ENCODE results near the gene PVRIG. TPM values are rescaled to one million over a fixed set of nuclear protein-coding genes. Genes with fewer than 3 reads are reported as not detected.

The PVRIG gene
- total RNA-seq, 2 donors from 2014 or later = not detected

- Mint-ChIP-seq H3K4me1 (peaks cover 31% of the 10 kb centered on the region), H3K4me3 (no peak overlapping the region), H3K27me3 (ENCODE audit: insufficient read depth) (peaks cover 26% of the 10 kb centered on the region), H3K36me3 (ENCODE audit: low read depth) (peaks cover 3% of the 10 kb centered on the region), H3K27ac (no peak overlapping the region), H3K9me3 (no peaks in the 10 kb centered on the region)
- no peak for DNase-seq
- Histone ChIP-seq H3K36me3 (ENCODE audit: control insufficient read depth, insufficient read depth, low read length) (no peaks in the 10 kb centered on the region), H3K4me3 (ENCODE audit: low read length) (no peak overlapping the region), H3K27me3 (ENCODE audit: control insufficient read depth, insufficient read depth, low read length, poor library complexity, severe bottlenecking) (no peaks in the 10 kb centered on the region), H3K9ac (ENCODE audit: extremely low read depth, low read length, poor library complexity, severe bottlenecking) (no peak overlapping the region), H3K4me1 (ENCODE audit: control insufficient read depth, insufficient read depth, low read length) (no peaks in the 10 kb centered on the region), H3K27ac (ENCODE audit: low read depth, low read length) (no peak overlapping the region), H3K9me3 (ENCODE audit: control insufficient read depth, low read length) (no peaks in the 10 kb centered on the region)
- WGBS, 2 experiments (ENCODE audit: insufficient coverage in 1 of 2, insufficient read length in 1 of 2) = 88 to 92% methylated on average over 6 of the region's 6 CpGs
- no peak for TF ChIP-seq CTCF (conservative IDR thresholded peaks at IDR 0.05)
Observed at GRCh38 chr7:100209493-100209892, 10.3 kb upstream of the PVRIG start.

- no peaks in the 10 kb centered on the region for H3K9me3 ChIP-seq (ENCODE audit: control insufficient read depth, low read length)
- no peak overlapping the region for H3K4me3 Mint-ChIP-seq
- no peak overlapping the region for H3K4me3 ChIP-seq (ENCODE audit: low read length)
- H3K9me3 Mint-ChIP-seq = no peaks in the 10 kb centered on the region
- H3K27me3 ChIP-seq (ENCODE audit: control insufficient read depth, insufficient read depth, low read length, poor library complexity, severe bottlenecking) = no peaks in the 10 kb centered on the region
- 100% methylated on average over 4 to 5 of the region's 5 CpGs for WGBS, 2 experiments (ENCODE audit: insufficient coverage in 1 of 2, insufficient read length in 1 of 2)
- TF ChIP-seq CTCF (conservative IDR thresholded peaks at IDR 0.05) = no peak
- H3K36me3 Mint-ChIP-seq (ENCODE audit: low read depth) = peaks cover 3% of the 10 kb centered on the region
- H3K4me1 ChIP-seq (ENCODE audit: control insufficient read depth, insufficient read depth, low read length) = no peaks in the 10 kb centered on the region
- H3K27ac Mint-ChIP-seq = no peak overlapping the region
- peaks cover 24% of the 10 kb centered on the region for H3K27me3 Mint-ChIP-seq (ENCODE audit: insufficient read depth)
- peaks cover 37% of the 10 kb centered on the region for H3K4me1 Mint-ChIP-seq
- no peak overlapping the region for H3K9ac ChIP-seq (ENCODE audit: extremely low read depth, low read length, poor library complexity, severe bottlenecking)
- no peaks in the 10 kb centered on the region for H3K36me3 ChIP-seq (ENCODE audit: control insufficient read depth, insufficient read depth, low read length)
- no peak for DNase-seq
- no peak overlapping the region for H3K27ac ChIP-seq (ENCODE audit: low read depth, low read length)
Observed at GRCh38 chr7:100210805-100211204, 8.9 kb upstream of the PVRIG start.

- WGBS, 2 experiments (ENCODE audit: insufficient coverage in 1 of 2, insufficient read length in 1 of 2) = 90 to 98% methylated on average over 6 to 7 of the region's 7 CpGs
- peaks cover 24% of the 10 kb centered on the region for H3K27me3 Mint-ChIP-seq (ENCODE audit: insufficient read depth)
- no peak for DNase-seq
- no peaks in the 10 kb centered on the region for H3K4me1 ChIP-seq (ENCODE audit: control insufficient read depth, insufficient read depth, low read length)
- H3K36me3 ChIP-seq (ENCODE audit: control insufficient read depth, insufficient read depth, low read length) = no peaks in the 10 kb centered on the region
- no peak overlapping the region for H3K4me3 Mint-ChIP-seq
- peaks cover 37% of the 10 kb centered on the region for H3K4me1 Mint-ChIP-seq
- peak overlapping the region; percentile 9 for H3K27ac Mint-ChIP-seq
- no peak overlapping the region for H3K27ac ChIP-seq (ENCODE audit: low read depth, low read length)
- no peaks in the 10 kb centered on the region for H3K27me3 ChIP-seq (ENCODE audit: control insufficient read depth, insufficient read depth, low read length, poor library complexity, severe bottlenecking)
- H3K4me3 ChIP-seq (ENCODE audit: low read length) = no peak overlapping the region
- no peaks in the 10 kb centered on the region for H3K9me3 Mint-ChIP-seq
- peaks cover 3% of the 10 kb centered on the region for H3K36me3 Mint-ChIP-seq (ENCODE audit: low read depth)
- H3K9ac ChIP-seq (ENCODE audit: extremely low read depth, low read length, poor library complexity, severe bottlenecking) = no peak overlapping the region
- no peak for TF ChIP-seq CTCF (conservative IDR thresholded peaks at IDR 0.05)
- no peaks in the 10 kb centered on the region for H3K9me3 ChIP-seq (ENCODE audit: control insufficient read depth, low read length)
Observed at GRCh38 chr7:100211342-100211780, 8.4 kb upstream of the PVRIG start.
